HepG2 (cell line): ENCODE data around the gene SHF. TPM values are rescaled to one million over a fixed set of nuclear protein-coding genes. Genes with fewer than 3 reads are reported as not detected.

Source experiments
- ARNTL ChIP-seq: sonication (generic); formaldehyde crosslinking; IDR thresholded peaks from 2 replicates; pipeline ENCODE4 v1.4.0; 2020; ENCODE audit warnings: mild to moderate bottlenecking, missing genetic modification reagents
- HNRNPLL ChIP-seq: fragments of 200-400 bp; formaldehyde crosslinking; IDR thresholded peaks from 2 replicates; pipeline ENCODE4 v1.6.1; 2017; ENCODE audit warnings: mild to moderate bottlenecking, low read depth, low read length; ENCODE audit not compliant: poor library complexity, severe bottlenecking
- MEIS2 ChIP-seq: sonication (generic); formaldehyde crosslinking; IDR thresholded peaks from 2 replicates; pipeline ENCODE4 v1.9.0; 2021; ENCODE audit warnings: mild to moderate bottlenecking, missing genetic modification reagents
- NONO ChIP-seq, 2 experiments: fragments of 450-650 bp in 1 of 2; sonication (generic) in 1 of 2; formaldehyde crosslinking in 1 of 2; IDR thresholded peaks in 1 of 2; conservative IDR thresholded peaks in 1 of 2; 2 replicates each; pipeline versions ENCODE4 v1.6.1 to v1.8.0; 2017 to 2022; ENCODE audit warnings: mild to moderate bottlenecking in 1 of 2, missing genetic modification reagents in 1 of 2, moderate library complexity in 1 of 2
- RNF2 ChIP-seq: fragments of 450-650 bp; conservative IDR thresholded peaks from 2 replicates; pipeline ENCODE4 v1.6.1; 2016; ENCODE audit warnings: low read depth
- RORA ChIP-seq: sonication (generic); formaldehyde crosslinking; IDR thresholded peaks from 2 replicates; pipeline ENCODE4 v1.5.0; 2020; ENCODE audit warnings: mild to moderate bottlenecking, missing genetic modification reagents, moderate library complexity
- SOX5 ChIP-seq: IDR thresholded peaks from 2 replicates; pipeline ENCODE4 v1.6.1; 2016; ENCODE audit warnings: borderline replicate concordance
- SP5 ChIP-seq: IDR thresholded peaks from 2 replicates; pipeline ENCODE4 v1.6.1; 2016; ENCODE audit warnings: low read depth, borderline replicate concordance
- U2AF1 ChIP-seq: fragments of 200-400 bp; formaldehyde crosslinking; optimal IDR thresholded peaks from 2 replicates; pipeline ENCODE3; 2017; ENCODE audit warnings: mild to moderate bottlenecking, low read depth, low read length
- ZFYVE20 ChIP-seq: sonication (generic); formaldehyde crosslinking; IDR thresholded peaks from 2 replicates; pipeline ENCODE4 v1.8.0; 2023; ENCODE audit warnings: low read depth, mild to moderate bottlenecking, moderate library complexity, missing genetic modification reagents, borderline replicate concordance
- ZNF234 ChIP-seq: sonication (generic); formaldehyde crosslinking; conservative IDR thresholded peaks from 2 replicates; pipeline ENCODE4 v1.5.1; 2020; ENCODE audit warnings: mild to moderate bottlenecking, missing genetic modification reagents
- ZNF264 ChIP-seq: sonication (generic); formaldehyde crosslinking; IDR thresholded peaks from 2 replicates; pipeline ENCODE4 v1.4.0; 2020; ENCODE audit warnings: missing genetic modification reagents
- ZNF282 ChIP-seq: fragments of 450-650 bp; IDR thresholded peaks from 2 replicates; pipeline ENCODE4 v1.6.1; 2018; ENCODE audit not compliant: partially characterized antibody
- ZNF292 ChIP-seq: sonication (generic); formaldehyde crosslinking; IDR thresholded peaks from 2 replicates; pipeline ENCODE4 v1.8.1; 2022; ENCODE audit warnings: mild to moderate bottlenecking, low read depth, missing genetic modification reagents, borderline replicate concordance
- ZNF317 ChIP-seq: sonication (generic); formaldehyde crosslinking; IDR thresholded peaks from 2 replicates; pipeline ENCODE4 v1.5.0; 2020; ENCODE audit warnings: mild to moderate bottlenecking, missing genetic modification reagents
- ZNF501 ChIP-seq: sonication (generic); formaldehyde crosslinking; IDR thresholded peaks from 2 replicates; pipeline ENCODE4 v1.5.1; 2020; ENCODE audit warnings: mild to moderate bottlenecking, moderate library complexity, missing genetic modification reagents
- ZSCAN30 ChIP-seq: sonication (generic); formaldehyde crosslinking; IDR thresholded peaks from 2 replicates; pipeline ENCODE4 v1.5.0; 2020; ENCODE audit warnings: mild to moderate bottlenecking, missing genetic modification reagents
- polyA plus RNA-seq, 8 experiments: library from polyadenylated mRNA; depleted of rRNA in 3 of 8; stranded (reverse) in 7 of 8; unstranded in 1 of 8; fragments of >200 nt; fragmentation: Illumina TruSeq in 4 of 8; extraction: Trizol in 4 of 8; gene quantifications; 2 replicates each; pipeline versions ENCODE4 v1.2.1 to v1.2.3, GENCODE V29; 2011 to 2016; ENCODE audit warnings: low read depth in 4 of 8, missing spikeins in 1 of 8, mixed read lengths in 1 of 8; ENCODE audit not compliant: insufficient read depth in 1 of 8
- total RNA-seq, 5 experiments: library from RNA; depleted of rRNA; stranded (reverse); fragments of >200 nt; fragmentation: Illumina TruSeq; extraction: Trizol; gene quantifications; 2 replicates each; pipeline ENCODE4 v1.2.3, GENCODE V29; 2016; ENCODE audit warnings: low read depth in 1 of 5
- TF ChIP-seq, protein P1 (sequence below): sonication (generic); formaldehyde crosslinking; IDR thresholded peaks from 2 replicates; pipeline ENCODE4 v1.5.0; 2020; ENCODE audit warnings: missing genetic modification reagents
- TF ChIP-seq, protein P2 (sequence below): sonication (generic); formaldehyde crosslinking; IDR thresholded peaks from 2 replicates; pipeline ENCODE4 v1.4.0; 2020; ENCODE audit warnings: missing genetic modification reagents
- TF ChIP-seq, protein P3 (sequence below): IDR thresholded peaks from 2 replicates; pipeline ENCODE4 v1.6.1; 2016; ENCODE audit warnings: missing compliant biosample characterization, missing genetic modification reagents, borderline replicate concordance
- TF ChIP-seq, protein P4 (sequence below): sonication (generic); formaldehyde crosslinking; conservative IDR thresholded peaks from 2 replicates; pipeline ENCODE4 v1.4.0; 2020; ENCODE audit warnings: missing genetic modification reagents
- TF ChIP-seq, protein P5 (sequence below): sonication (generic); formaldehyde crosslinking; IDR thresholded peaks from 2 replicates; pipeline ENCODE4 v1.8.1; 2023; ENCODE audit warnings: missing genetic modification reagents, inconsistent platforms, borderline replicate concordance

Gene SHF
- total and polyA plus RNA-seq, 2 of the 13 experiments (the other 11 are each of a cell fraction or from before 2014, with no cell fraction given) = 20.9 to 25.5 TPM

DNA sequence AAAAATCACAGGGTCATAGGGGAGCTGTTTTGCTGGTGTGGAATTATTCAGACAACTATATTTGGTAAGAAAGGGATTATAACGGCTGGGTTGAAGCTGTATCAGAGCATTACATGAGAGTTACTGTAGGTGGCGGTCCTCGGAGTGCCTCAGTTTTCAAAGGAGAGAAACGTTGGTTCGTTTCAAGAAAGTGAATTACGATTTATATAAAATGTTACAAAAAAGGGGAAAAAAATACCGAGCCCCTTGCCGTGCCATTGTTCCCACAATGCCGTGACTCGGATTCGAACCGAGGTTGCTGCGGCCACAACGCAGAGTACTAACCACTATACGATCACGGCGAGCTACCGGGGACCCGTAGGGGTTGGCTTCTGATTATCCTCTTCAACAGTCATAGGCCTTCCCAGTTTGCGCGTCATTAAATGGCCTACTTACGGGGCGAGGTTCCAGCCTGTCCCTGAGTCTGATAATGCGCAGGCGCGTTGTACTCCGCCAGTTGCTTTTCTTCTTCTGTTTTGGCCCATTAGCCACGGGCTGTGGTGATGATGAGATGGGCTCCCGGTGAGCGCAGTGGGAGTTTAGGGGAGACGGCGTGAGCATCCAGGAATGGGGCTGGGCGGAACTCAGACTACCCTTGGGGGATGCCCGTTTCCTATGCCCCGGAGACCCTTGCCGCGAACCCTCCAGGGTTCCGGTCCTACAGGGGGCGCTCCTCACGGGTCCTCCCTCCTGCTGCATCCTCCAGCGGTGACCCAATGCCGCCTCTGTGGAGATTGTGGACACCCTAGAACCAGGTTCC lies 10.8 kb upstream of the SHF start (continued):
- TF ChIP-seq, protein P1, sequence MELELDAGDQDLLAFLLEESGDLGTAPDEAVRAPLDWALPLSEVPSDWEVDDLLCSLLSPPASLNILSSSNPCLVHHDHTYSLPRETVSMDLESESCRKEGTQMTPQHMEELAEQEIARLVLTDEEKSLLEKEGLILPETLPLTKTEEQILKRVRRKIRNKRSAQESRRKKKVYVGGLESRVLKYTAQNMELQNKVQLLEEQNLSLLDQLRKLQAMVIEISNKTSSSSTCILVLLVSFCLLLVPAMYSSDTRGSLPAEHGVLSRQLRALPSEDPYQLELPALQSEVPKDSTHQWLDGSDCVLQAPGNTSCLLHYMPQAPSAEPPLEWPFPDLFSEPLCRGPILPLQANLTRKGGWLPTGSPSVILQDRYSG (CRISPR knock-in tag) = no peak
- TF ChIP-seq ZNF501 (CRISPR knock-in tag) = no peak
- TF ChIP-seq SOX5 (CRISPR knock-in tag) = peak; percentile 38; the same call in 1 of the 2 replicates
- TF ChIP-seq SP5 (CRISPR knock-in tag) = 0 out of 2 replicates have a peak, but pooled peaks have one; percentile 9
- peak; percentile 70 for TF ChIP-seq HNRNPLL
- TF ChIP-seq ZNF264 = peak; percentile 52; the same call in 1 of the 2 replicates
- TF ChIP-seq MEIS2 = no peak
- TF ChIP-seq, protein P2, sequence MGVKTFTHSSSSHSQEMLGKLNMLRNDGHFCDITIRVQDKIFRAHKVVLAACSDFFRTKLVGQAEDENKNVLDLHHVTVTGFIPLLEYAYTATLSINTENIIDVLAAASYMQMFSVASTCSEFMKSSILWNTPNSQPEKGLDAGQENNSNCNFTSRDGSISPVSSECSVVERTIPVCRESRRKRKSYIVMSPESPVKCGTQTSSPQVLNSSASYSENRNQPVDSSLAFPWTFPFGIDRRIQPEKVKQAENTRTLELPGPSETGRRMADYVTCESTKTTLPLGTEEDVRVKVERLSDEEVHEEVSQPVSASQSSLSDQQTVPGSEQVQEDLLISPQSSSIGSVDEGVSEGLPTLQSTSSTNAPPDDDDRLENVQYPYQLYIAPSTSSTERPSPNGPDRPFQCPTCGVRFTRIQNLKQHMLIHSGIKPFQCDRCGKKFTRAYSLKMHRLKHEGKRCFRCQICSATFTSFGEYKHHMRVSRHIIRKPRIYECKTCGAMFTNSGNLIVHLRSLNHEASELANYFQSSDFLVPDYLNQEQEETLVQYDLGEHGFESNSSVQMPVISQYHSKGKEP (CRISPR knock-in tag) = no peak
- peak; percentile 21 for TF ChIP-seq ZNF317 (CRISPR knock-in tag)
- TF ChIP-seq ZSCAN30 (CRISPR knock-in tag) = no peak
- no peak for TF ChIP-seq ZFYVE20 (CRISPR knock-in tag)
- no peak for TF ChIP-seq U2AF1
- no peak for TF ChIP-seq RNF2
- TF ChIP-seq ZNF282 = no peak
- TF ChIP-seq ZNF234 (CRISPR knock-in tag) = no peak
- no peak for TF ChIP-seq NONO (IDR thresholded peaks at IDR 0.05)
- TF ChIP-seq NONO (CRISPR knock-in tag; conservative IDR thresholded peaks at IDR 0.05) = peak; percentile 66
- TF ChIP-seq, protein P3, sequence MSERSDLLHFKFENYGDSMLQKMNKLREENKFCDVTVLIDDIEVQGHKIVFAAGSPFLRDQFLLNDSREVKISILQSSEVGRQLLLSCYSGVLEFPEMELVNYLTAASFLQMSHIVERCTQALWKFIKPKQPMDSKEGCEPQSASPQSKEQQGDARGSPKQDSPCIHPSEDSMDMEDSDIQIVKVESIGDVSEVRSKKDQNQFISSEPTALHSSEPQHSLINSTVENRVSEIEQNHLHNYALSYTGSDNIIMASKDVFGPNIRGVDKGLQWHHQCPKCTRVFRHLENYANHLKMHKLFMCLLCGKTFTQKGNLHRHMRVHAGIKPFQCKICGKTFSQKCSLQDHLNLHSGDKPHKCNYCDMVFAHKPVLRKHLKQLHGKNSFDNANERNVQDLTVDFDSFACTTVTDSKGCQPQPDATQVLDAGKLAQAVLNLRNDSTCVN (CRISPR knock-in tag) = no peak; the same call in 1 of the 2 replicates
- TF ChIP-seq, protein P4, sequence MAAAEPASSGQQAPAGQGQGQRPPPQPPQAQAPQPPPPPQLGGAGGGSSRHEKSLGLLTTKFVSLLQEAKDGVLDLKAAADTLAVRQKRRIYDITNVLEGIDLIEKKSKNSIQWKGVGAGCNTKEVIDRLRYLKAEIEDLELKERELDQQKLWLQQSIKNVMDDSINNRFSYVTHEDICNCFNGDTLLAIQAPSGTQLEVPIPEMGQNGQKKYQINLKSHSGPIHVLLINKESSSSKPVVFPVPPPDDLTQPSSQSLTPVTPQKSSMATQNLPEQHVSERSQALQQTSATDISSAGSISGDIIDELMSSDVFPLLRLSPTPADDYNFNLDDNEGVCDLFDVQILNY (CRISPR knock-in tag) = no peak
- TF ChIP-seq, protein P5, sequence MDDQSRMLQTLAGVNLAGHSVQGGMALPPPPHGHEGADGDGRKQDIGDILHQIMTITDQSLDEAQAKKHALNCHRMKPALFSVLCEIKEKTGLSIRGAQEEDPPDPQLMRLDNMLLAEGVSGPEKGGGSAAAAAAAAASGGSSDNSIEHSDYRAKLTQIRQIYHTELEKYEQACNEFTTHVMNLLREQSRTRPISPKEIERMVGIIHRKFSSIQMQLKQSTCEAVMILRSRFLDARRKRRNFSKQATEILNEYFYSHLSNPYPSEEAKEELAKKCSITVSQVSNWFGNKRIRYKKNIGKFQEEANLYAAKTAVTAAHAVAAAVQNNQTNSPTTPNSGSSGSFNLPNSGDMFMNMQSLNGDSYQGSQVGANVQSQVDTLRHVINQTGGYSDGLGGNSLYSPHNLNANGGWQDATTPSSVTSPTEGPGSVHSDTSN (CRISPR knock-in tag) = no peak
- TF ChIP-seq ZNF292 = no peak
- no peak for TF ChIP-seq ARNTL (CRISPR knock-in tag)
- no peak for TF ChIP-seq RORA (CRISPR knock-in tag)
